Caco-2 (cell line): Measurements from ENCODE around the gene ASCC1. TPM values are rescaled to one million over a fixed set of nuclear protein-coding genes. Genes with fewer than 3 reads are reported as not detected.

Experiments
- BruUV-seq: library from RNA; stranded (reverse); fragments of 400-500 nt; replicated peaks from 2 replicates; lab custom pipeline; 2021; lab: Mats Ljungman, UMichigan
- CTCF ChIA-PET: fragments of 300-600 bp; sonication (Branson Sonifier 250); formaldehyde crosslinking; loops from one replicate; lab custom pipeline; 2022; ENCODE audit warnings: antibody characterized with exemption; lab: Charles Lee
- POLR2A ChIA-PET: fragments of 300-600 bp; sonication (Branson Sonifier 250); formaldehyde crosslinking; loops from one replicate; lab custom pipeline; 2022; ENCODE audit warnings: antibody characterized with exemption; lab: Charles Lee
- DNase-seq, 2 experiments: peaks; one replicate each; pipeline versions ENCODE4 v3.0.0 to v3.0.0-alpha.2; 2020 to 2022
- H3K27me3 ChIP-seq: replicated peaks from 2 replicates; pipeline ENCODE4 v1.6.0; 2011; ENCODE audit warnings: low read length; ENCODE audit not compliant: control insufficient read depth, insufficient read depth
- H3K36me3 ChIP-seq: 2 replicates; pipeline ENCODE4 v1.5.1; 2011; ENCODE audit warnings: low read length; ENCODE audit not compliant: control insufficient read depth, insufficient read depth
- H3K4me1 ChIP-seq: fragments of 250-450 bp; sonication (Bioruptor Pico); 2 replicates; pipeline ENCODE4 v1.5.1; 2020; ENCODE audit warnings: mild to moderate bottlenecking
- H3K4me3 ChIP-seq: 2 replicates; pipeline ENCODE4 v1.5.1; 2011; ENCODE audit warnings: low read depth, mild to moderate bottlenecking, control low read depth, low read length
- H3K9me3 ChIP-seq: fragments of 250-450 bp; sonication (Bioruptor Pico); 2 replicates; pipeline ENCODE4 v1.5.1; 2020; ENCODE audit warnings: mild to moderate bottlenecking, moderate library complexity
- H3K27ac Mint-ChIP-seq: one replicate; pipeline ENCODE4 v1.8.0; 2022; ENCODE audit warnings: mixed read lengths; ENCODE audit not compliant: unreplicated experiment
- H3K27me3 Mint-ChIP-seq: one replicate; pipeline ENCODE4 v1.8.0; 2022; ENCODE audit warnings: mixed read lengths; ENCODE audit not compliant: insufficient read depth, unreplicated experiment
- H3K36me3 Mint-ChIP-seq: one replicate; pipeline ENCODE4 v1.8.0; 2022; ENCODE audit warnings: mild to moderate bottlenecking, mixed read lengths; ENCODE audit not compliant: insufficient read depth, unreplicated experiment
- H3K4me1 Mint-ChIP-seq: one replicate; pipeline ENCODE4 v1.8.0; 2022; ENCODE audit warnings: low read depth, mixed read lengths; ENCODE audit not compliant: unreplicated experiment
- H3K4me3 Mint-ChIP-seq: one replicate; pipeline ENCODE4 v1.8.0; 2022; ENCODE audit warnings: mild to moderate bottlenecking, moderate library complexity, mixed read lengths; ENCODE audit not compliant: unreplicated experiment
- H3K9me3 Mint-ChIP-seq: one replicate; pipeline ENCODE4 v1.8.0; 2022; ENCODE audit warnings: mixed read lengths; ENCODE audit not compliant: unreplicated experiment
- intact Hi-C: fragments of 100-400 bp; cut with micrococcal nuclease; formaldehyde crosslinking; loops from one replicate; pipeline ENCODE4 v1.10.0; 2022; ENCODE audit not compliant: unreplicated experiment
- total RNA-seq: library from RNA; stranded (reverse); gene quantifications from 2 replicates; pipeline ENCODE4 v1.2.3, GENCODE V29; 2022
- TF ChIP-seq, protein P1 (sequence below), 2 experiments: fragments of 200-600 bp in 1 of 2; IDR thresholded peaks; 1 replicate in 1 of 2; 2 replicates in 1 of 2; pipeline versions ENCODE4 v1.5.1 to v1.8.0; 2011 to 2022; ENCODE audit warnings: antibody characterized with exemption in 1 of 2, control low read depth in 1 of 2, inconsistent platforms in 1 of 2, low read depth in 1 of 2, low read length in 1 of 2, mild to moderate bottlenecking in 1 of 2, moderate library complexity in 1 of 2; ENCODE audit not compliant: insufficient read depth in 1 of 2, severe bottlenecking in 1 of 2, unreplicated experiment in 1 of 2

The ASCC1 gene
- total RNA-seq, 1 experiment from 2014 or later, result 73.7 TPM

- Histone ChIP-seq H3K9me3 (no peaks in the 10 kb centered on the region), H3K36me3 (no peaks in the 10 kb centered on the region), H3K4me1 (peaks cover 5% of the 10 kb centered on the region; the same call in 1 of the 2 replicates), H3K4me3 (no peak overlapping the region), H3K27me3 (no peaks in the 10 kb centered on the region)
- POLR2A ChIA-PET, result no interaction called here
- Mint-ChIP-seq H3K36me3 (no peaks in the 10 kb centered on the region), H3K27ac (no peak overlapping the region), H3K9me3 (no peaks in the 10 kb centered on the region), H3K27me3 (no peaks in the 10 kb centered on the region), H3K4me1 (peaks cover 8% of the 10 kb centered on the region), H3K4me3 (no peak overlapping the region)
- no TSS peak for BruUV-seq
- DNase-seq, result no peak
- TF ChIP-seq, protein P1, sequence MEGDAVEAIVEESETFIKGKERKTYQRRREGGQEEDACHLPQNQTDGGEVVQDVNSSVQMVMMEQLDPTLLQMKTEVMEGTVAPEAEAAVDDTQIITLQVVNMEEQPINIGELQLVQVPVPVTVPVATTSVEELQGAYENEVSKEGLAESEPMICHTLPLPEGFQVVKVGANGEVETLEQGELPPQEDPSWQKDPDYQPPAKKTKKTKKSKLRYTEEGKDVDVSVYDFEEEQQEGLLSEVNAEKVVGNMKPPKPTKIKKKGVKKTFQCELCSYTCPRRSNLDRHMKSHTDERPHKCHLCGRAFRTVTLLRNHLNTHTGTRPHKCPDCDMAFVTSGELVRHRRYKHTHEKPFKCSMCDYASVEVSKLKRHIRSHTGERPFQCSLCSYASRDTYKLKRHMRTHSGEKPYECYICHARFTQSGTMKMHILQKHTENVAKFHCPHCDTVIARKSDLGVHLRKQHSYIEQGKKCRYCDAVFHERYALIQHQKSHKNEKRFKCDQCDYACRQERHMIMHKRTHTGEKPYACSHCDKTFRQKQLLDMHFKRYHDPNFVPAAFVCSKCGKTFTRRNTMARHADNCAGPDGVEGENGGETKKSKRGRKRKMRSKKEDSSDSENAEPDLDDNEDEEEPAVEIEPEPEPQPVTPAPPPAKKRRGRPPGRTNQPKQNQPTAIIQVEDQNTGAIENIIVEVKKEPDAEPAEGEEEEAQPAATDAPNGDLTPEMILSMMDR (IDR thresholded peaks at IDR 0.05; ENCODE audit: insufficient read depth in 1 of 2, low read depth in 1 of 2, low read length in 1 of 2, severe bottlenecking in 1 of 2, unreplicated experiment in 1 of 2), result no peak
- intact Hi-C loops, result no loop called here
- CTCF ChIA-PET, result no interaction called here
These were observed 70.0 kb downstream of the ASCC1 start for GRCh38 chr10:72146071-72146470.

DNA sequence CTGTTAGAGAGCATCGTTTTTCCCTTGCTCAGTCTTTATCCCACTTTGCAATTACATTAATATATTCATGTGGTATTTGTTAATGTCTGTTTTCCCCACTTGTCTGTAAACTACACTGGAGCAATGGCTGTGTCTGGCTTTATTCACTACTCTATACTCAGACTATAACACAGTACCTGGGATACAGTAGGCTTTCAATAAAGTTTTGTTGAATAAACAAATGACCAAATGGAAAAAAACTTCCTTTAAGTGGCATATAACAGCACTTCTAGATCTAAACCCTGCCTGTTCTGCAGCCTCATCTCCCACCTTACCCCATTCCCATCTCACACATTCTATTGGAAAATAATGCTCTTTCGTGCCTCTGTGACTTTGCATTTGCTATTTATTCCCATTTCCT is 70.4 kb downstream of the ASCC1 start:
- H3K27ac Mint-ChIP-seq, result no peak overlapping the region
- Histone ChIP-seq H3K9me3 (no peaks in the 10 kb centered on the region), H3K4me3 (no peak overlapping the region), H3K36me3 (no peaks in the 10 kb centered on the region), H3K4me1 (peaks cover 5% of the 10 kb centered on the region; the same call in 1 of the 2 replicates), H3K27me3 (no peaks in the 10 kb centered on the region)
- TF ChIP-seq, protein P1 (IDR thresholded peaks at IDR 0.05; ENCODE audit: insufficient read depth in 1 of 2, low read depth in 1 of 2, low read length in 1 of 2, severe bottlenecking in 1 of 2, unreplicated experiment in 1 of 2), result no peak
- DNase-seq, result no peak
- ChIA-PET CTCF (no interaction called here), POLR2A (no interaction called here)
- no peaks in the 10 kb centered on the region for H3K27me3 Mint-ChIP-seq
- intact Hi-C loops, result no loop called here
- H3K4me1 Mint-ChIP-seq, result peaks cover 8% of the 10 kb centered on the region
- H3K9me3 Mint-ChIP-seq, result no peaks in the 10 kb centered on the region
- no peaks in the 10 kb centered on the region for H3K36me3 Mint-ChIP-seq
- BruUV-seq, result no TSS peak
- no peak overlapping the region for H3K4me3 Mint-ChIP-seq

GRCh38 chr10:72140850-72141249 is 75.2 kb downstream of the ASCC1 start:
- Mint-ChIP-seq H3K9me3 (no peaks in the 10 kb centered on the region), H3K4me1 (peaks cover 10% of the 10 kb centered on the region), H3K4me3 (no peak overlapping the region), H3K36me3 (peaks cover 6% of the 10 kb centered on the region), H3K27me3 (no peaks in the 10 kb centered on the region), H3K27ac (no peak overlapping the region)
- intact Hi-C loops, result no loop called here
- BruUV-seq, result no TSS peak
- no peaks in the 10 kb centered on the region for H3K36me3 ChIP-seq
- H3K4me3 ChIP-seq, result no peak overlapping the region
- H3K9me3 ChIP-seq, result no peaks in the 10 kb centered on the region
- TF ChIP-seq, protein P1 (IDR thresholded peaks at IDR 0.05; ENCODE audit: insufficient read depth in 1 of 2, low read depth in 1 of 2, low read length in 1 of 2, severe bottlenecking in 1 of 2, unreplicated experiment in 1 of 2), result no peak
- no peak for DNase-seq
- ChIA-PET CTCF (interaction anchor here (0.6 kb wide), 1 partner anchor 92 kb away, joined by 5 read pairs; no protein-coding TSS in a partner anchor), POLR2A (interaction anchor here (0.6 kb wide), 1 partner anchor 1485 kb away, joined by 3 read pairs; no protein-coding TSS in a partner anchor)
- H3K4me1 ChIP-seq, result peaks cover 8% of the 10 kb centered on the region; the same call in 1 of the 2 replicates
- H3K27me3 ChIP-seq, result no peaks in the 10 kb centered on the region
